CD4-positive, alpha-beta T cell treated with Interleukin-4 for 4 hours (primary cell): ENCODE results near the gene ARHGAP28.

Experiments used
- DNase-seq: peaks from one replicate; pipeline ENCODE4 v3.0.0-alpha.2; 2020

The ARHGAP28 gene

GRCh38 chr18:6729247-6730091, at the start of gene ARHGAP28:
TSS of gene ARHGAP28 (plus strand) at chr18:6729716. CDS start at chr18:6729822, 106 bp downstream.
- DNase-seq: no peak

GRCh38 chr18:6681331-6681875, 48.1 kb upstream of the ARHGAP28 start:
- no peak for DNase-seq

- DNase-seq: no peak
Observed at GRCh38 chr18:6682437-6683111, 46.9 kb upstream of the ARHGAP28 start.

- DNase-seq: no peak
Observed at GRCh38 chr18:6683112-6683876, 46.2 kb upstream of the ARHGAP28 start.

GRCh38 chr18:6687676-6688075, 41.8 kb upstream of the ARHGAP28 start:
- DNase-seq: no peak

GRCh38 chr18:6708890-6709289, 20.6 kb upstream of the ARHGAP28 start:
- DNase-seq: no peak

GRCh38 chr18:6711467-6711866, 18.0 kb upstream of the ARHGAP28 start:
- no peak for DNase-seq

GRCh38 chr18:6712401-6712800, 17.1 kb upstream of the ARHGAP28 start:
- DNase-seq: no peak

GRCh38 chr18:6714010-6714409, 15.5 kb upstream of the ARHGAP28 start:
- no peak for DNase-seq

GRCh38 chr18:6718267-6718666, 11.2 kb upstream of the ARHGAP28 start:
- no peak for DNase-seq

- DNase-seq: no peak
Observed at GRCh38 chr18:6719098-6719846, 10.2 kb upstream of the ARHGAP28 start.

- DNase-seq: no peak
Observed at GRCh38 chr18:6719910-6720683, 9.4 kb upstream of the ARHGAP28 start.

- no peak for DNase-seq
Observed at GRCh38 chr18:6721755-6722154, 7.8 kb upstream of the ARHGAP28 start.

GRCh38 chr18:6722690-6723089, 6.8 kb upstream of the ARHGAP28 start:
- no peak for DNase-seq

GRCh38 chr18:6724331-6724730, 5.2 kb upstream of the ARHGAP28 start:
- no peak for DNase-seq

- no peak for DNase-seq
Observed at GRCh38 chr18:6728331-6728730, 1.2 kb upstream of the ARHGAP28 start.

GRCh38 chr18:6728809-6729246, 688 bp upstream of the ARHGAP28 start:
- DNase-seq: no peak

GRCh38 chr18:6730416-6731221, 1.1 kb downstream of the ARHGAP28 start:
- no peak for DNase-seq

- no peak for DNase-seq
Observed at GRCh38 chr18:6731222-6731596, 1.7 kb downstream of the ARHGAP28 start.

- no peak for DNase-seq
Observed at GRCh38 chr18:6732952-6733351, 3.4 kb downstream of the ARHGAP28 start.

- no peak for DNase-seq
Observed at GRCh38 chr18:6733758-6734157, 4.2 kb downstream of the ARHGAP28 start.
